CD4-positive, alpha-beta T cell treated with Interleukin-21 for 1 hour (primary cell): ENCODE data around the gene UBE2J2.
"Not testable (repeated sequence)": the region's sequence is repeated elsewhere in the genome, so short reads cannot be mapped to it uniquely, and the experiment has no call there.

Experiments used
- DNase-seq: peaks from one replicate; pipeline ENCODE4 v3.0.0-alpha.2; 2020

The UBE2J2 gene

GRCh38 chr1:1273512-1274298 is at the start of gene UBE2J2:
TSS of gene UBE2J2 (minus strand) at chr1:1273854. CDS start at chr1:1267992, 5,862 bp downstream.
- DNase-seq: peak; percentile 93

- no peak for DNase-seq
These were observed 49.3 kb upstream of the UBE2J2 start for GRCh38 chr1:1322952-1323351.

- DNase-seq: no peak
These were observed 48.8 kb upstream of the UBE2J2 start for GRCh38 chr1:1322418-1322817.

GRCh38 chr1:1321477-1321876 is 47.8 kb upstream of the UBE2J2 start:
- DNase-seq: no peak

- no peak for DNase-seq
These were observed 47.2 kb upstream of the UBE2J2 start for GRCh38 chr1:1320666-1321448.

- DNase-seq: no peak
These were observed 45.9 kb upstream of the UBE2J2 start for GRCh38 chr1:1319646-1319941.

- no peak for DNase-seq
These were observed 45.4 kb upstream of the UBE2J2 start for GRCh38 chr1:1318777-1319645.

GRCh38 chr1:1318131-1318652 is 44.5 kb upstream of the UBE2J2 start:
- no peak for DNase-seq

GRCh38 chr1:1317420-1317819 is 43.8 kb upstream of the UBE2J2 start:
- no peak for DNase-seq

- DNase-seq: not testable (repeated sequence)
These were observed 42.5 kb upstream of the UBE2J2 start for GRCh38 chr1:1316199-1316598.

GRCh38 chr1:1315435-1315954 is 41.8 kb upstream of the UBE2J2 start:
- DNase-seq: no peak

GRCh38 chr1:1314678-1315335 is 41.2 kb upstream of the UBE2J2 start:
- no peak for DNase-seq

- DNase-seq: no peak
These were observed 40.6 kb upstream of the UBE2J2 start for GRCh38 chr1:1314237-1314586.

GRCh38 chr1:1313500-1314236 is 40.0 kb upstream of the UBE2J2 start:
- DNase-seq: no peak

- DNase-seq: no peak
These were observed 39.0 kb upstream of the UBE2J2 start for GRCh38 chr1:1312450-1313314.

- no peak for DNase-seq
These were observed 37.8 kb upstream of the UBE2J2 start for GRCh38 chr1:1311107-1312104.

GRCh38 chr1:1310476-1311053 is 36.9 kb upstream of the UBE2J2 start:
- no peak for DNase-seq

- DNase-seq: no peak
These were observed 36.4 kb upstream of the UBE2J2 start for GRCh38 chr1:1310109-1310385.
